K562 (cell line): ENCODE results near the gene OR13A1. TPM values are rescaled to one million over a fixed set of nuclear protein-coding genes. Genes with fewer than 3 reads are reported as not detected.

Experiments
- ASH1L ChIP-seq: fragments of 450-650 bp; IDR thresholded peaks from 2 replicates; pipeline ENCODE4 v1.6.1; 2018; ENCODE audit warnings: borderline replicate concordance, mild to moderate bottlenecking, low read depth; ENCODE audit not compliant: partially characterized antibody
- EHMT2 ChIP-seq: fragments of 450-650 bp; IDR thresholded peaks from 2 replicates; pipeline ENCODE4 v1.6.1; 2018; ENCODE audit warnings: antibody characterized with exemption
- HCFC1 ChIP-seq: IDR thresholded peaks from 2 replicates; pipeline ENCODE4 v1.6.1; 2012; ENCODE audit warnings: low read depth, low read length, improper control_type of control experiment
- HDAC3 ChIP-seq: fragments of 450-650 bp; IDR thresholded peaks from 2 replicates; pipeline ENCODE4 v1.6.1; 2018; ENCODE audit warnings: borderline replicate concordance, mild to moderate bottlenecking, moderate library complexity; ENCODE audit not compliant: partially characterized antibody
- MTA1 ChIP-seq: fragments of 450-650 bp; IDR thresholded peaks from 2 replicates; pipeline ENCODE4 v1.6.1; 2017; ENCODE audit warnings: borderline replicate concordance
- NFE2L1 ChIP-seq: fragments of 450-650 bp; IDR thresholded peaks from 2 replicates; pipeline ENCODE4 v1.6.1; 2016; ENCODE audit warnings: missing genetic modification characterization, low read depth, mild to moderate bottlenecking, missing compliant biosample characterization, moderate library complexity, borderline replicate concordance
- RBM22 ChIP-seq: fragments of 200-400 bp; formaldehyde crosslinking; IDR thresholded peaks from 2 replicates; pipeline ENCODE4 v1.6.1; 2018; ENCODE audit warnings: low read length, low read depth; ENCODE audit not compliant: poor library complexity, severe bottlenecking
- SFPQ ChIP-seq: fragments of 200-400 bp; formaldehyde crosslinking; IDR thresholded peaks from 2 replicates; pipeline ENCODE4 v1.6.1; 2017; ENCODE audit warnings: mild to moderate bottlenecking, low read depth, low read length, moderate library complexity
- SIRT6 ChIP-seq: IDR thresholded peaks from one replicate; pipeline ENCODE4 v1.6.1; 2012; ENCODE audit warnings: low read depth, mild to moderate bottlenecking, control low read depth, inconsistent platforms, low read length, moderate library complexity
- TRIM28 ChIP-seq: fragments of 450-650 bp; IDR thresholded peaks from 2 replicates; pipeline ENCODE4 v1.6.1; 2017
- XRCC4 ChIP-seq: IDR thresholded peaks from one replicate; pipeline ENCODE4 v1.6.1; 2011; ENCODE audit not compliant: insufficient read depth, insufficient read length; ENCODE audit errors: extremely low read depth
- ZHX1 ChIP-seq: fragments of 150-350 bp; conservative IDR thresholded peaks from 2 replicates; pipeline ENCODE4 v1.6.1; 2014; ENCODE audit warnings: low read length
- ZNF316 ChIP-seq: fragments of 450-650 bp; IDR thresholded peaks from 2 replicates; pipeline ENCODE4 v1.6.1; 2016
- ZNF354B ChIP-seq: fragments of 250-450 bp; sonication (Bioruptor Pico); IDR thresholded peaks from 2 replicates; pipeline ENCODE4 v1.4.0; 2020
- ZNF592 ChIP-seq: fragments of 450-650 bp; IDR thresholded peaks from 2 replicates; pipeline ENCODE4 v1.6.1; 2017; ENCODE audit warnings: antibody characterized with exemption, mild to moderate bottlenecking
- polyA plus RNA-seq, 8 experiments: library from polyadenylated mRNA; depleted of rRNA in 4 of 8; stranded (reverse) in 5 of 8; unstranded in 3 of 8; fragments of >200 nt; fragmentation: Nextera tagmentation in 2 of 8; fragmentation: Illumina TruSeq in 1 of 8; extraction: Ambion mirVana in 2 of 8; extraction: Trizol in 1 of 8; gene quantifications; 2 replicates each; pipeline versions ENCODE4 v1.2.1 to v1.2.3, GENCODE V29; 2011 to 2014; ENCODE audit warnings: inconsistent platforms in 1 of 8, missing spikeins in 1 of 8
- total RNA-seq, 7 experiments: library from RNA; depleted of rRNA in 6 of 7; stranded (reverse); fragments of >200 nt in 6 of 7; fragmentation: Illumina TruSeq in 2 of 7; extraction: Trizol in 2 of 7; gene quantifications; 2 replicates each; pipeline versions ENCODE4 v1.2.1 to v1.2.3, GENCODE V29; 2011 to 2021; ENCODE audit warnings: low replicate concordance in 1 of 7

OR13A1 gene
- total and polyA plus RNA-seq, 9 of the 15 experiments (the other 6 are each of a cell fraction or from before 2014, with no cell fraction given): 0.03 to 0.11 (median 0.06) TPM; not detected in 3

- no peak for TF ChIP-seq XRCC4
- TF ChIP-seq RBM22: no peak
- no peak for TF ChIP-seq HDAC3
- TF ChIP-seq MTA1: no peak
- TF ChIP-seq TRIM28: no peak
- no peak for TF ChIP-seq EHMT2
- peak; percentile 35 for TF ChIP-seq NFE2L1 (tag)
- TF ChIP-seq ZNF592: no peak
- peak; percentile 62 for TF ChIP-seq ZNF316
- TF ChIP-seq HCFC1: no peak
- TF ChIP-seq SIRT6: no peak
- TF ChIP-seq SFPQ: no peak
- TF ChIP-seq ZNF354B (CRISPR knock-in tag): no peak
- TF ChIP-seq ZHX1: no peak
- no peak for TF ChIP-seq ASH1L
These were observed 24.5 kb upstream of the OR13A1 start (continued) for GRCh38 chr10:45339894-45340293.
